GM21360 (cell line): ENCODE data around the gene ABCC5.

Experiments
- ATAC-seq: cut with Tn5 transposase; IDR thresholded peaks from one replicate; pipeline ENCODE4 v1.9.1; 2021; ENCODE audit warnings: mild to moderate bottlenecking, moderate library complexity; ENCODE audit not compliant: unreplicated experiment

Gene ABCC5

DNA sequence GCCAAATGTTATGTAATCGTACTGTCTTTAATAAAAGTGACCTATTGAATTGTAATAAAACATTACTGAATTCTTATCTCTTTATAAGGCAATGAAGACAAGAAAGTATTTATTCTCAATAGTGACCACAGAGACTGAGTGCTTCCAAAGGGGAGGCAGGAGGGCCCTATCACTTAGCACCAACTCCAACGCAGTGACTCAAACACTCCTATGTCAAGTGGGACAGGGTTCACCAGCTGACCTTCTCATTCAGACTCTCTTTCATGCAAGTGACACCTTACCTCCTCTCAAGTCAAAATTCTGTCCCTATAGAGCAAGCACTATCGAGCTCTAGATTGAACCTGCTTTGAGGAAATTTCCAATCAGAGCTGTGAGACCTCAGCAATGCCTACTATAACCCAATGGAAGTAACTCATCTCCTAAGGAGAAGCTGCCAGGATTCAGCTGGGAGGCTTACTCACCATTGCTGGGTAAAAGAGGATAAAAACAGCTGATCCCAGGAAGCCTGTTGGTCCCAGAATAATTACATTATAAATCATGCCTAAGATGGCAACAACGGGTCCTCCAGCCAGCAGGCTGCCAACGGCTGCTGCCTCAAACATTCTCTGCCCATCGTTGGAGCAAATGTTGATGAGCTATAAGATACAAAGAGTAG lies 35.6 kb downstream of the ABCC5 start:
- ATAC-seq: no peak

GRCh38 chr3:183980403-183980802 lies 37.3 kb downstream of the ABCC5 start:
- no peak for ATAC-seq

DNA sequence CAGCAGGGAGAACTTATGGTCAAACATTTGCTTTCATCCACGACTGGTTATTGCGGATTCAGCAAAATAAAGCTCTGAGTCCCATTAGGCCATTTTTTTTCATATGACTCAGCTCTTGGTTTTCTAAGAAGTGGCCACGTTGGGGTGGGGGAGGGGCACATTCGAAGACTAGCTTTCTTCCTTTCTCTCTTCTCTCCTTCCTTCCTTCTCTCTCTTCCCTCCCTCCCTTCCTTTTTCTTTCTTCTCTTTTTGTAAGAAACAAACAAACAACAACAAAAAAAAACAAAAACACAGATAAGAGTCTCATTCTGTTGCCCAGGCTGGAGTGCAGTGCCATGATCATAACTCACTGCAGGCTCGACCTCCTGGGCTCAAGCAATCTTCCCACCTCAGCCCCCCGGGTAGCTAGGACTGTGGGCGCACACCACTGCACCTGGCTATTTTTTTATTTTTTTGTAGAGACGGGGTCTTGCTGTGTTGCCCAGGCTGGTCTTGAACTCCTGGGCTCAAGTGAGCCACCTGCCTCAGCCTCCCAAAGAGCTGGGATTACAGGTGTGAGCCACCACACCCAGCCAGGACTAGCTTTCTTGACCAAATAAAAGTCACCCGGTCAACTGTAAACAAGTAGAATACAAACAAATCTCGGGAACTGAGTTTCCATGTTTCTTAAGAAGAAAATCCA lies 41.6 kb downstream of the ABCC5 start:
- no peak for ATAC-seq

DNA sequence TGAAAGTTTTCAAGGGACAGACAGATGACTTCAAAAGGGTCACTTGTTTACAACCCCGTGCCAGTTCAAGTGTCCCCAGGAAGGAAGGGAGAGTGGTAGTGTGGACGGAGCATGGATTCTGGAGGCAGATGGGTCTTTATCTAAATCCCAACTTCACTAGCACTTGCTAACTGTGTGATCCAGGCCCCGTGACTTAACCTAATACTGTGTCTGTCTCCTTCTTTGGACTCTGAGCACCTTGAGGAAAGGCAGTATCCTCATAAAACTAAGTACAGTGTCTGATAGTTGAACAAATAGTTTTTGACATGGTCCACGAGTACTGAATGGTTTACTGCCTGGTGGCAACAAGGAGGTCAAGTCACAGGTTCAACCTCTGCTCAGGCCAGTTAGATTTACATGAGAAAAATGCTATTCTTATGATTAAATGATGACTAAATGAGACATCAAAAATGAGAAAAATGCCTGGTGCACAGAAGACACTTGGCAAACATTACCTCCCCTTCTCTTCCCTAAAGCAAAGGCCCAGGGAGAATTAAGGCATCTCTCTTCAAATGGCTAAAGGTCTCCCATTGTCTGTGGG lies 48.9 kb downstream of the ABCC5 start:
- ATAC-seq: no peak

GRCh38 chr3:183967693-183968092 lies 50.0 kb downstream of the ABCC5 start:
- ATAC-seq: no peak

- no peak for ATAC-seq
Measured at GRCh38 chr3:183966361-183966791, 51.3 kb downstream of the ABCC5 start.

DNA sequence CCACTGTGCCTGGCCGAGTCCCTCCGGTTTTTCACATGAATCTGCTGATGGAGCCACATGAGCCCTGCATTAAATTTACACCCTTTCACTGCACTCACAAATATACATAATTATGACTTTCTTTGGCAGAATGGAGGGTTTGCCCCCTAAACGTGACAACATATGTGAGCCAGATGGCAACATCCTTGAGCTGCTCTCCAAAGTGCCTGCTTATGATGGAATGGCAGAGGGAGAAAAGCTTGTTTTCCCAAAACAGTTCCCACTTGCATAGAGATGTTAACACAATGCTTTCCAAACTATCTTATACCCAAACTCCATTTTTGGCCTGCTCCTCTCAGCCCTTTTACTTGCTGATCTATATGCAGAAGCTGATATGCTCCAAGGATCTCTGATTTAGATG lies 54.9 kb downstream of the ABCC5 start:
- ATAC-seq: no peak

DNA sequence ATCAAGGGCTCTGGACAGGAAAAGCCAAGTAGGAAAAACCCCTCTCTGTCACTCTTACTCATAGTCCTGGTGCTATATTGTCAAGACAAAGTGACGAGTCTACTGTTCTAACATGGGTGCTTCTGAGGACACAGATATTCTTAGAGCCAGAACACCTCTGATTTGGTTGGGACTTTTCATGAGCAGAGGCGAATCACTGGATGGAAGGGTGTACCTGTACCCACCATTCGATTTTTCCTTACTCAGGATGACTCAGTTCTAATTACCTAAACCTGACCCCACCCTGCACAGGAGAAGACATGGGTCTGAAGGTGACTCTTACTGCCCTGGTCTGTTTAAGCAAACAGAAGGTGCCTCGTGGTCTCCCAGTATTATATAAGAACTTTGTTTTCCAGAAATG lies 58.5 kb downstream of the ABCC5 start:
- no peak for ATAC-seq

- ATAC-seq: no peak
Measured at GRCh38 chr3:183958775-183959174, 58.9 kb downstream of the ABCC5 start.

- no peak for ATAC-seq
Measured at GRCh38 chr3:183958226-183958625, 59.5 kb downstream of the ABCC5 start.

- no peak for ATAC-seq
Measured at GRCh38 chr3:183954875-183955274, 62.8 kb downstream of the ABCC5 start.

DNA sequence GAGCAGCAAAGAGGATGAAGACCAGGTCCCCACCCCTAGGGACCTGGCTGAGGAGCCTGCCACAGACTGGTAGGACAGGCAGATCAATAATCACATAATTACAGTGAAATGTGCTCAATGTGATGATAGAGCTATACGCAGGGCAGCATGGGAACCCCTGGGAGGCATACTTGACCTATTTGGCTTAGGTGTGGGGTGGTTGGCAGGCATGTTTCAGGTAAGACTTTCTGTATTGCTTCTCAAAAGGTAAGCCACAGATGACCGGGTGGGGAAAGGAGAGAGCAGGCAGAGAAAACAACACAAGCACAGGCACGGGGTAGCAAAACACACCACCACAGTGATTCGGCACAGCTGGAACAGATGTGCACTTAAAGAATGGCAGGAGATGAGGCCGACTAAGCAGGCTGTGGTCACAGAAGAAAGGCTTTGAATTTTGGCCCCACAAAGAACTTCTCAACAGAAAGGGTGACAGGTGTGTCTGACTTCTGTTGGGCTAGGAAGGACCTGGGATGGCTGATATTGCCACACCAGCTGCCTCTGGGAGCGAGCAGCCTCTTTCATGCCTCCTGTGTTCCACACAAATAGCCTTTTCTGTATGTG lies 64.1 kb downstream of the ABCC5 start:
- no peak for ATAC-seq

DNA sequence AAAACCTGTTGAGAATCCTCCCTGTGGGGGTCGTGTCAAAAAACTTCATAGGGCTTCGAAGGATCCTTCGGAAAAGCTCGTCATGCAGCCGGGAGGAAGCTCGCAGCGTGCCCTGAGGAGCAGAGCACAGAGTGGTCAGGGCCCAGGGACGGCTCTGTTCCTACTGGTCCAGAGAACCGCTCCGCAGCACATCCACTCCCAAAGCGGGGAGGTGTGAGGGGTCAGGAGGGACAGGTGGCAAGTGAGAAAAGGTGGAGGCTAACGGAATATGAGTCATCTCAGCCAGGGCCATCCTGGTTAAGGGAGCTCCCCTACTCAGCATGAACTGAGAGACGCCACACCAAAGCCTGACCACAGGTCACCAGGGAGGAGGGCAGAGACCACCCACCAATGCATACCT lies 66.2 kb downstream of the ABCC5 start:
- ATAC-seq: no peak

- no peak for ATAC-seq
Measured at GRCh38 chr3:183949690-183950089, 68.0 kb downstream of the ABCC5 start.

DNA sequence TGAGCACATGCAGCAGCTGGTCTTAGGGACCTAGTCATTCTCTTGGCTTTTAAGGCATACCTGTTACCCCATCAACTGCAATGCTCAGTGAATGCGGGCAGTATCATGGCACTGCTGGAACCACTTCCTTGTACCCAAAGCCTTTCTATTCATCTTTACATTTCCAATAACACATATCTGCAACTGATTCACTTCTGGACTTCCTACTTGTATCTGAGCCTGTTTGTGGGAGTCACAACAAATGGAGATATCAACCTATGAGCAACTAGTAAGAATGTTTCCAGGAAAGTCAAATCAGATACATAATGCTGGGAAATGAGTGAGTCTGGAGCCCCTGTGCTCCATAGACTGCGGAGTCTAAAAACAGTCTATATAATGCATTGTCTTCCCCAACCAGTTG lies 71.6 kb downstream of the ABCC5 start:
- no peak for ATAC-seq

GRCh38 chr3:183944775-183945174 lies 72.9 kb downstream of the ABCC5 start:
- no peak for ATAC-seq

GRCh38 chr3:183943739-183944138 lies 73.9 kb downstream of the ABCC5 start:
- ATAC-seq: no peak

DNA sequence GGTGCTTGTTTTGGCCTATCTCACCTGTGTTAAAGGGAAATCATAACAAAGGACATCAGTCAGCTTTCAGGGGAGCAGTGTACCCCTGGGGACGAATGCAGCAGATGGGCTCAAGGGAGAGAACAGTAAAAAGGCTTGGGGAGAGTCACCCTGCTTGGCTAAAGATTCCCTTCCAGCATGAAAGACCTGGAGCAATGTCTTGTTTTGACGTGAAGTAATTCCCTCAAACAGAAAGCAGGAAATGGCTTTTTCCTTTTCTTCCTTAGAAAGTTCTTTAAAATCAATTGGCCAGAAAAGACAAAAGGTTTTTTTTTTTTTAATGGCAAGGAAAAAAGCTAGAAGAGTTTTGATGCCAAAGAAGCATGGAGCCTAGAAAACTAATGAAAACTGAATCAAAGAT lies 76.5 kb downstream of the ABCC5 start:
- ATAC-seq: no peak

DNA sequence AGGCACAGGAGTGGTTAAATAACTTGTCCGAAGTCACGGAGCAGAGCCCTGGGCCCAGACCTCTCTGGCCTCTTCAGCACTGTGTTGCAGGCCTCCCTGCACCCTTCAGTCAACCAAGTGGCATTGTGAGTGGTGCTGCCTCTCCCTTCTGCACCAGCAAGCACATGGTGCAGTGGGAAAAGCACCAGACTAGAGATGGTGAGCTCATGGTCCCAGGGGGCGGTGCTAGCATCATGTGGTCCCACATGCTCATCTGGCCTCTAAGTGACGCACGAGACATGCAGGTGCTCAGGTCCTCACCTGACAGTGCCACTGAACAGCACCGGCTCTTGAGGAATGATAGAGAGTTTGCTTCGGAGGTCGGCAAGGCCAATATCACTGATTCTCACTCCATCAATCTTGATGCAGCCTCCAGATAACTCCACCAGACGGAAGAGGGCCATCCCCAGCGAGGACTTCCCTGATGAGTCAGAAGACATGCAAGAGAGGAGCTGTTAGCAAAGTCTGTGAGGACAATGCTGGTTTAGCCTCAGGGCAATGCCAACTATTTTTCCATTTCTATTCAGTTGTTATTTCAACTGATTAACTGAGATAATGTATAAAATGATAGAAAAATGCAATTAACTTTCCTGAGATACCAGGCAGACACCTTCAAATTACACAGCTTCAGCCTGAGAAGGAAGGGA lies 79.9 kb downstream of the ABCC5 start:
- no peak for ATAC-seq

DNA sequence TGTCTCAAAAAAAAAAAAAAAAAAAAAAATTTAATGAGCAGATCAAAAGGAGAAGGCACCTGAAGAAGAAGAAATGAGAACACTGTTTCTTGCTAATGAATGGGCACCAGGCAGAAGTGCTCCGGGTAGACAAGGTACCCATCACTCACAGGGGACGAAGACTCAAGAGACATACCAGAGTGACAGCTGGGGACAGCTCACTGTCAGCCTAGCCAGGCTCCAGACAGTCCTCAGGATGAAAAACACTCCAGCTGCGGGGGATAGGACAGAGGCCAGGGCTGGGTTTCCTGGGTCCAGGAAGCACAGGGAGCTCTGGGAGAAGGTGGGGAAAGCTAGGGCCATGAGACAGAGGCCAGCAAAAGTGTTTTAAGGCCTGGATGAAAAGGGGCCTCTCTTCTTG lies 84.5 kb downstream of the ABCC5 start:
- no peak for ATAC-seq

- ATAC-seq: no peak
Measured at GRCh38 chr3:183931881-183932280, 85.8 kb downstream of the ABCC5 start.
